GM06990 (cell line): ENCODE measurements around the gene CEP162.
"Not testable (repeated sequence)": the region's sequence is repeated elsewhere in the genome, so short reads cannot be mapped to it uniquely, and the experiment has no call there.

Experiments used
- DNase-seq: peaks from one replicate; pipeline ENCODE4 v3.0.0-alpha.2; 2011; ENCODE audit not compliant: insufficient read length; ENCODE audit errors: extremely low read depth
- H3K27me3 ChIP-seq: replicated peaks from 2 replicates; pipeline ENCODE4 v1.6.0; 2011; ENCODE audit warnings: low read length; ENCODE audit not compliant: control insufficient read depth, insufficient read depth
- H3K36me3 ChIP-seq: 2 replicates; pipeline ENCODE4 v1.5.1; 2011; ENCODE audit warnings: low read length; ENCODE audit not compliant: control insufficient read depth, insufficient read depth
- H3K4me3 ChIP-seq: replicated peaks from 2 replicates; pipeline ENCODE4 v1.5.1; 2011; ENCODE audit warnings: low read depth, mild to moderate bottlenecking, control low read depth, low read length
- TF ChIP-seq, protein P1 (sequence below): IDR thresholded peaks from 2 replicates; pipeline ENCODE4 v1.5.1; 2011; ENCODE audit warnings: low read length, control low read depth, mild to moderate bottlenecking, inconsistent platforms; ENCODE audit not compliant: insufficient read depth, poor library complexity, severe bottlenecking

The CEP162 gene

DNA sequence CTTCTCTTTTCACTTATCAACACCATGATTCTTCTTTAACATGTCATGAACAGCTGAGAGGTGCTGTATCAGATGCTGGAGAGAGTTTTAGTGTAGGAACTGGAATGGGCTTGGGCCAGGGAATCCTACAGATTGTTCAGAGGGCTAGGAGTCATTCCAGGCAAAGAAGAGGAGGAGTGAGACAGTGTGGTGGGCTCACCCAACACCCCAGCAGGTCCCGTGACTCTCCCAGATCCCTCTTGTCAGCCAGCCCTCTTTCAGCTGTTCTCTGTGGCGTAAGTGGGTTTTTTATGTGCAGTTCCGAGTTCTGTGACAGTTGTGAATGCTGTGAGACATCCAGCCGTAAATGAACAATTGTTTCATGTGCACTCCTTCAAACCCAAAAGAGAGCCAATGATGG is 31.4 kb upstream of the CEP162 start:
- no peak overlapping the region for H3K4me3 ChIP-seq
- TF ChIP-seq, protein P1, sequence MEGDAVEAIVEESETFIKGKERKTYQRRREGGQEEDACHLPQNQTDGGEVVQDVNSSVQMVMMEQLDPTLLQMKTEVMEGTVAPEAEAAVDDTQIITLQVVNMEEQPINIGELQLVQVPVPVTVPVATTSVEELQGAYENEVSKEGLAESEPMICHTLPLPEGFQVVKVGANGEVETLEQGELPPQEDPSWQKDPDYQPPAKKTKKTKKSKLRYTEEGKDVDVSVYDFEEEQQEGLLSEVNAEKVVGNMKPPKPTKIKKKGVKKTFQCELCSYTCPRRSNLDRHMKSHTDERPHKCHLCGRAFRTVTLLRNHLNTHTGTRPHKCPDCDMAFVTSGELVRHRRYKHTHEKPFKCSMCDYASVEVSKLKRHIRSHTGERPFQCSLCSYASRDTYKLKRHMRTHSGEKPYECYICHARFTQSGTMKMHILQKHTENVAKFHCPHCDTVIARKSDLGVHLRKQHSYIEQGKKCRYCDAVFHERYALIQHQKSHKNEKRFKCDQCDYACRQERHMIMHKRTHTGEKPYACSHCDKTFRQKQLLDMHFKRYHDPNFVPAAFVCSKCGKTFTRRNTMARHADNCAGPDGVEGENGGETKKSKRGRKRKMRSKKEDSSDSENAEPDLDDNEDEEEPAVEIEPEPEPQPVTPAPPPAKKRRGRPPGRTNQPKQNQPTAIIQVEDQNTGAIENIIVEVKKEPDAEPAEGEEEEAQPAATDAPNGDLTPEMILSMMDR = no peak
- no peak for DNase-seq
- H3K36me3 ChIP-seq = no peaks in the 10 kb centered on the region
- no peaks in the 10 kb centered on the region for H3K27me3 ChIP-seq

DNA sequence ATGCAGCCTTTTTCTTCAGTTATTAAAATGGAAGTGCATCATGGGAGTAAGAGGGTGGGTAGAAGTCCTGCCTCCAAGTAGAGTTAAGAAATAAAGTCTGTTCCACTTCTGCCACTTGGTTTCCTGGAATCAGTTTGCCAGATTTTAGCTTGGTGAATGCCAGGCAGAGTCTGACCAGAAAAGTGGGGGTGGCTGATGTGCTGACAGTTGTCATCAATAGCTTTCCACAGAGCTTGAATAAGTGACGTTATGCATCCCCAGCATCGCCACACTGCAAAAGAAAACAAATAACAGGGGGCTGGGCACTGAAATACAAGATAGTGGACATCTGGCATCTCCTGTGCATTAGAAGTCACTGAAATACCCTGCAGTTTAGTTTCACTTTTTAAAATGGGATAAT is 30.8 kb upstream of the CEP162 start:
- H3K4me3 ChIP-seq = no peak overlapping the region
- no peaks in the 10 kb centered on the region for H3K27me3 ChIP-seq
- TF ChIP-seq, protein P1 = no peak
- H3K36me3 ChIP-seq = no peaks in the 10 kb centered on the region
- no peak for DNase-seq

DNA sequence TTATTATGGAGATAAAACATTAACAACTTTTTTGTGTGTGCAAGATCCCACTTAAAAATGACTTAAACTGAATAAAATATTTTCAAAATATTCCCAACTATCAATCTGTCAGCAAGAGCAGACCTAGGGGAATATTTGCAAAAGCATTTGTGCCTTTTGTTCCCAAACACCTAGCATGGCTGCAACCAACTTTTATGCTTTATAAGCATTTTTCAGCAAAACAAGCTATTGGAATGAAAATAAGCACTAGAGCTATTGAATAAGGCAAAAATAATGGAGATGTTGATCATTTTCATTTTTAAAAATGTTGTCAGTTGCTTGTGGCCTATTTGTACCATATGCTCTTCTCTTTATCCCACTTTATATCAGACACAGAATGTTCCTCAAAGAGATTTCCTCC is 28.2 kb upstream of the CEP162 start:
- H3K27me3 ChIP-seq = no peaks in the 10 kb centered on the region
- TF ChIP-seq, protein P1 = no peak
- no peaks in the 10 kb centered on the region for H3K36me3 ChIP-seq
- DNase-seq = no peak
- no peak overlapping the region for H3K4me3 ChIP-seq

DNA sequence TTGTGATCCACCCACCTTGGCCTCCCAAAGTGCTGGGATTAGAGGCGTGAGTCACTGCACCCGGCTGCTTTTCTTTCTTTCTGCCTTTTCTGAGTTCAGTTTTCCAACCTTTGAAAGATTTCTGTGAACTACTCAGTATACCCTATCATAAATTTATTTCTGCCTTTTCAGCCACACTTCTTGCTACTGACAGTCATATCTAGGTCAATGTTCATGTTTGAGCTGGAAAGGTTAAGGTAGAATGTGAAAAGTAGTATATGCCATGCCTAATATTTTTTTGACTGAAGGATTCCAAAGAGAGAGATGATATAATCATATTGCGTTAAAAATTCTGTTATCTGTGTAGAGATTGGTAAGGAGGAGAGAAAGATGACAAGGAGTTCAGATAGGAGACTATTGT is 25.9 kb upstream of the CEP162 start:
- TF ChIP-seq, protein P1 = no peak
- H3K27me3 ChIP-seq = no peaks in the 10 kb centered on the region
- no peak for DNase-seq

DNA sequence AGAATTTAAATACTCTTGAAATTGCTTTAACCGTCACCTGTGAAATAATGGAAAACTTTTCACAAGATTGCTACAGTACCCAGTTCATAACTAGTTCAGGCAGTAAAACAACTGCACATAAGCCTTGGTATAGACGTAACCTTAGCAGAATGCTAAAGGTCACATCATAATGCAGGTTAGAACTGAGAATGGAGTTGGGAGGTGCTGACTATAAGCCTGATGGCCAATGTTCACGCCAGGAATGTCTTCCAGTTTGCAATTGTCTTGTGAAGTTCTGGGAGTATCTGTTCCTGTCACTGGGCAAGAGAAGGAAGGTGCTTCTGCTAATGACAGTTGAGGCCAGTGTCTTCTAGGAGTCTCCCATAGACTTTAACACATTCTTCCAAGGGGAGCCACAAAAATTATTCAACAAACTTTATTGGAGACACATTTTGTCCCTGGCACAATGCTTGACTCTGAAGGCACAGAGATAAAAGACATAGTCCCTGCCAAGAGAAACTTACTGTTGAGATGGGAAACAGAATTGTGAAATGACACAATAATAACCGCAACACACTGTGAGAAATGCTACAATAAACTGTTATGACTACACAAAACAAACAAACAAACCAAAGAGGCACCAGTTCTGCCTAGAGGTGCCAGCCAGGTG is 24.6 kb upstream of the CEP162 start:
- no peak overlapping the region for H3K4me3 ChIP-seq
- no peaks in the 10 kb centered on the region for H3K27me3 ChIP-seq
- no peak for DNase-seq
- TF ChIP-seq, protein P1 = no peak
- H3K36me3 ChIP-seq = no peaks in the 10 kb centered on the region

More for the DNA sequence above, 25.9 kb upstream of the CEP162 start:
- Histone ChIP-seq H3K4me3 (no peak overlapping the region), H3K36me3 (no peaks in the 10 kb centered on the region)

DNA sequence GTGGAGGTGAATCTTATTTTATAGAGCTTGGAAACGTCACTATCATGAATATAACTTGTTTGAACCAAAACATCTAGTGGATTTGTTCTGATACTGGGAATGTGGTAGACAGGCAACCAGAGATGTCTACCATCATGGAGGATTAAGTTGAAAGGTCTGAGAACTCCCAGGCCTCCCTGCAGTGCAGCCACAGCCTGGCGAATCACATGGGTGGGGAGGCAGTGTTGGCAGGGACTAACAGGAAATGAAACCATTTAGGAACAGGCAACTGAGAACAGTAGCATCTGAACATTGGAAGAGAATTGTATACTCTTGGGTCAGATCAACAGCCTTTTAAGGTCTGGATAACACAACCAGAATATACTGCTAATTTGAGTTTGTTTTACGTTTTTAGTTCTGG is 22.3 kb upstream of the CEP162 start:
- DNase-seq = no peak
- no peaks in the 10 kb centered on the region for H3K36me3 ChIP-seq
- H3K4me3 ChIP-seq = no peak overlapping the region
- H3K27me3 ChIP-seq = no peaks in the 10 kb centered on the region
- TF ChIP-seq, protein P1 = no peak

DNA sequence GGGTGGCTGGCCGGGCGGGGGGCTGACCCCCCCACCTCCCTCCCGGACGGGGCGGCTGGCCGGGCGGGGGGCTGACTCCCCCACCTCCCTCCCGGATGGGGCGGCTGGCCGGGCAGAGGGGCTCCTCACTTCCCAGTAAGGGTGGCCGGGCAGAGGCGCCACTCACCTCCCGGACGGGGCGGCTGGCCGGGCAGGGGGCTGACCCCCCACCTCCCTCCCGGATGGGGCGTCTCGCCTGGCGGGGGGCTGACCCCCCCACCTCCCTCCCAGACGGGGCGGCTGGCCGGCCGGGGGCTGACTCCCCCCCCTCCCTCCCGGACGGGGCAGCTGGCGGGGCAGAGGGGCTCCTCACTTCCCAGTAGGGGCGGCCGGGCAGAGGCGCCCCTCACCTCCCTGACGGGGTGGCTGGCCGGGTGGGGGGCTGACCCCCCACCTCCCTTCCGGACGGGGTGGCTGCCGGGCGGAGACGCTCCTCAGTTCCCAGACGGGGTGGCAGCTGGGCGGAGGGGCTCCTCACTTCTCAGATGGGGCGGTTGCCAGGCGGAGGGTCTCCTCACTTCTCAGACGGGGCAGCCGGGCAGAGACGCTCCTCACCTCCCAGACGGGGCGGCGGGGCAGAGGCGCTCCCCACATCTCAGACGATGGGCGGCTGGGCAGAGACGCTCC is 17.1 kb upstream of the CEP162 start:
- not testable (repeated sequence) for H3K4me3 ChIP-seq, DNase-seq, H3K36me3 ChIP-seq, H3K27me3 ChIP-seq
